ENCODE data around the gene ACY1.

DNA sequence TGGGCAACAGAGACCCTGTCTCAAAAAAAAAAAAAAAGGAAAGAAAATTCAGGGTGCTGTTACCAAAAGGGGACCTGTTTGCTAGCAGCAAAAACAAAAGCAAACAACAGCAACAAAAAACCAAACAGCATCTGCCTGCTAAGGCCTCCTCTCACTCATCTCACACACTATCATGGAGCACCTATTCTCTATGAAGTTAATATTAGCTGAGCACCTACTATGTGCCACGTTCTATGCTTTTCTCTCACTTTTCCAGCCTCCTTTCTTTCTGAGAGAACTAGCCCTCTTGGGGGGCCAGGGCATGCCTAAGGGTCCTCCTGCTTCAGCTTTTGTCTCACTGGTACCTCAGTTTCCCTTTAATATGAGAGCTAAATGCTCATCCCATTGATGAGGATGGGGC, 28.6 kb upstream of the ACY1 start:
- TF ChIP-seq, protein P1, sequence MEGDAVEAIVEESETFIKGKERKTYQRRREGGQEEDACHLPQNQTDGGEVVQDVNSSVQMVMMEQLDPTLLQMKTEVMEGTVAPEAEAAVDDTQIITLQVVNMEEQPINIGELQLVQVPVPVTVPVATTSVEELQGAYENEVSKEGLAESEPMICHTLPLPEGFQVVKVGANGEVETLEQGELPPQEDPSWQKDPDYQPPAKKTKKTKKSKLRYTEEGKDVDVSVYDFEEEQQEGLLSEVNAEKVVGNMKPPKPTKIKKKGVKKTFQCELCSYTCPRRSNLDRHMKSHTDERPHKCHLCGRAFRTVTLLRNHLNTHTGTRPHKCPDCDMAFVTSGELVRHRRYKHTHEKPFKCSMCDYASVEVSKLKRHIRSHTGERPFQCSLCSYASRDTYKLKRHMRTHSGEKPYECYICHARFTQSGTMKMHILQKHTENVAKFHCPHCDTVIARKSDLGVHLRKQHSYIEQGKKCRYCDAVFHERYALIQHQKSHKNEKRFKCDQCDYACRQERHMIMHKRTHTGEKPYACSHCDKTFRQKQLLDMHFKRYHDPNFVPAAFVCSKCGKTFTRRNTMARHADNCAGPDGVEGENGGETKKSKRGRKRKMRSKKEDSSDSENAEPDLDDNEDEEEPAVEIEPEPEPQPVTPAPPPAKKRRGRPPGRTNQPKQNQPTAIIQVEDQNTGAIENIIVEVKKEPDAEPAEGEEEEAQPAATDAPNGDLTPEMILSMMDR (IDR thresholded peaks at IDR 0.05): no peak
- no peak for TF ChIP-seq POLR2A (IDR thresholded peaks at IDR 0.05)

All from right lobe of liver (tissue), 4 donors.